HL-60 (cell line): ENCODE results near the gene PPP1R13L.

ENCODE experiments used
- GABPA ChIP-seq: IDR thresholded peaks from 2 replicates; pipeline ENCODE4 v1.6.1; 2012; ENCODE audit warnings: low read depth
- POLR2AphosphoS5 ChIP-seq: IDR thresholded peaks from 2 replicates; pipeline ENCODE4 v1.6.1; 2012; ENCODE audit warnings: low read depth
- SPI1 ChIP-seq: IDR thresholded peaks from 2 replicates; pipeline ENCODE4 v1.6.1; 2012; ENCODE audit warnings: low read depth, mild to moderate bottlenecking, borderline replicate concordance
- TF ChIP-seq, protein P1 (sequence below): IDR thresholded peaks from one replicate; pipeline ENCODE4 v1.5.1; 2011; ENCODE audit warnings: low read length, control low read depth, inconsistent platforms; ENCODE audit not compliant: insufficient read depth
- TF ChIP-seq, protein P2 (sequence below): IDR thresholded peaks from 2 replicates; pipeline ENCODE4 v1.6.1; 2012; ENCODE audit warnings: low read depth; ENCODE audit not compliant: insufficient replicate concordance

DNA sequence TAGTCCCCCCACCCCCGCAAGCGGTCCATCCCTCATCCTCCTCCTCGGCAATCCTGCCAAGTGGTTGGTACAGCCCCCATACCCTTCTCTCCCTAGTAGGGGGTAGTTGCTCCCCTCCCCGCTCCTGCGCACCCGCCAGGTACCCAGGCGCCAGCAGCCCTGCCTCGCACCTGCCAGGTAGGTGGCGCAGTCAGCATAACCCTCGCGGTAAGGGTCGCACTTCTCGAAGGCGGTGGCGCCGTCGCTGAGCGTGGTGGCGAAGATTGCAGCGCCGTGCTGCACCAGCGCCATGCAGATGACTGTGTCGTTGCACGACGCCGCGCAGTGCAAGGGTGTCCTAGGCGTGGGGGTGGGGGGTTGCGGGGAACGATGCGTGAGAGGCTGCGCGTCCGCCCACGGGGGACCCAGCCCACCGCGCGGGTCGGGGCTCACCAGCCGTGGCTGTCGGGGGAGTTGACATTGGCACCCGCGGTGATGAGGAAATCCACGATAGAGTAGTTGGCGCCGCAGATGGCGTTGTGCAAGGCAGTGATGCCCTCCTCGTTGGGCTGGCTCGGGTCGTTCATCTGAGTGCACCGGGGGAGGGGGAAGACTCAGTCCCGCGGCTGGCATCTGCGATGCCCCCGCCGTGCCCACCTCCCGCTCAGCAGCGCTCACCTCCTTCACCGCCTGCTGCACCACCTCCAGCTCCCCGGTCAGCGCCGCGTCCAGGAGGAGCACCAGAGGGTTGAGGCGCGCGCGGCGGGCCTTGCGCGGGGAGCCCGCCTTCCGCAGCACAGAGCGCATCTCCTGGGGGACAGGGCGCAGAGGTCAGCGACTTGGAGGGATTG lies 19.3 kb downstream of the PPP1R13L start:
- TF ChIP-seq, protein P1, sequence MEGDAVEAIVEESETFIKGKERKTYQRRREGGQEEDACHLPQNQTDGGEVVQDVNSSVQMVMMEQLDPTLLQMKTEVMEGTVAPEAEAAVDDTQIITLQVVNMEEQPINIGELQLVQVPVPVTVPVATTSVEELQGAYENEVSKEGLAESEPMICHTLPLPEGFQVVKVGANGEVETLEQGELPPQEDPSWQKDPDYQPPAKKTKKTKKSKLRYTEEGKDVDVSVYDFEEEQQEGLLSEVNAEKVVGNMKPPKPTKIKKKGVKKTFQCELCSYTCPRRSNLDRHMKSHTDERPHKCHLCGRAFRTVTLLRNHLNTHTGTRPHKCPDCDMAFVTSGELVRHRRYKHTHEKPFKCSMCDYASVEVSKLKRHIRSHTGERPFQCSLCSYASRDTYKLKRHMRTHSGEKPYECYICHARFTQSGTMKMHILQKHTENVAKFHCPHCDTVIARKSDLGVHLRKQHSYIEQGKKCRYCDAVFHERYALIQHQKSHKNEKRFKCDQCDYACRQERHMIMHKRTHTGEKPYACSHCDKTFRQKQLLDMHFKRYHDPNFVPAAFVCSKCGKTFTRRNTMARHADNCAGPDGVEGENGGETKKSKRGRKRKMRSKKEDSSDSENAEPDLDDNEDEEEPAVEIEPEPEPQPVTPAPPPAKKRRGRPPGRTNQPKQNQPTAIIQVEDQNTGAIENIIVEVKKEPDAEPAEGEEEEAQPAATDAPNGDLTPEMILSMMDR = no peak
- TF ChIP-seq, protein P2, sequence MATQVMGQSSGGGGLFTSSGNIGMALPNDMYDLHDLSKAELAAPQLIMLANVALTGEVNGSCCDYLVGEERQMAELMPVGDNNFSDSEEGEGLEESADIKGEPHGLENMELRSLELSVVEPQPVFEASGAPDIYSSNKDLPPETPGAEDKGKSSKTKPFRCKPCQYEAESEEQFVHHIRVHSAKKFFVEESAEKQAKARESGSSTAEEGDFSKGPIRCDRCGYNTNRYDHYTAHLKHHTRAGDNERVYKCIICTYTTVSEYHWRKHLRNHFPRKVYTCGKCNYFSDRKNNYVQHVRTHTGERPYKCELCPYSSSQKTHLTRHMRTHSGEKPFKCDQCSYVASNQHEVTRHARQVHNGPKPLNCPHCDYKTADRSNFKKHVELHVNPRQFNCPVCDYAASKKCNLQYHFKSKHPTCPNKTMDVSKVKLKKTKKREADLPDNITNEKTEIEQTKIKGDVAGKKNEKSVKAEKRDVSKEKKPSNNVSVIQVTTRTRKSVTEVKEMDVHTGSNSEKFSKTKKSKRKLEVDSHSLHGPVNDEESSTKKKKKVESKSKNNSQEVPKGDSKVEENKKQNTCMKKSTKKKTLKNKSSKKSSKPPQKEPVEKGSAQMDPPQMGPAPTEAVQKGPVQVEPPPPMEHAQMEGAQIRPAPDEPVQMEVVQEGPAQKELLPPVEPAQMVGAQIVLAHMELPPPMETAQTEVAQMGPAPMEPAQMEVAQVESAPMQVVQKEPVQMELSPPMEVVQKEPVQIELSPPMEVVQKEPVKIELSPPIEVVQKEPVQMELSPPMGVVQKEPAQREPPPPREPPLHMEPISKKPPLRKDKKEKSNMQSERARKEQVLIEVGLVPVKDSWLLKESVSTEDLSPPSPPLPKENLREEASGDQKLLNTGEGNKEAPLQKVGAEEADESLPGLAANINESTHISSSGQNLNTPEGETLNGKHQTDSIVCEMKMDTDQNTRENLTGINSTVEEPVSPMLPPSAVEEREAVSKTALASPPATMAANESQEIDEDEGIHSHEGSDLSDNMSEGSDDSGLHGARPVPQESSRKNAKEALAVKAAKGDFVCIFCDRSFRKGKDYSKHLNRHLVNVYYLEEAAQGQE = no peak
- TF ChIP-seq GABPA = no peak
- TF ChIP-seq POLR2AphosphoS5 = no peak
- TF ChIP-seq SPI1 = no peak
